ENCODE results near the gene ACTL10. TPM values are rescaled to one million over a fixed set of nuclear protein-coding genes. Genes with fewer than 3 reads are reported as not detected.
A peak's percentile ranks its signal among the peaks of the same experiment; 100 is the strongest.
"Not testable (repeated sequence)": the region's sequence is repeated elsewhere in the genome, so short reads cannot be mapped to it uniquely, and the experiment has no call there.

Gene ACTL10
- total and polyA plus RNA-seq, 5 donors, result 0.27 to 0.71 (median 0.31) TPM

DNA sequence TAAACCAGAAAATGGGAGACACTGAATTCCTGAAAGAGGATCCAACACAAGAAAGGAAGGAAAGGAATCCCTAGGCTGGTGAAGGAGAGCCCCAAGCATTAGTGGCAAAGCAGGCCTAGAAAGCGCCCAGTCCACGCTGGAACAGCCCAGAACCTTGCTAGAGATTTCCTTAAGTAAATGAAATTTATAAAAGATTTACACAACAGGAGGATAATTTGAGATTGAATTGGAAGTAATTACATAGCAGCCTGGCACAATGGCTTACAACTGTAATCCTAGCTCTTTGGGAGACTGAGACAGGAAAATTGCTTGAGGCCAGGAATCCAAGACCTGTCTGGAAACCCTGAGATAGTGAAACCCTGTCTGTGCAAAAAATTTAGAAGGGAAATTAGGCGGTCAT, 31.4 kb upstream of the ACTL10 start:
- H3K9me3 ChIP-seq (ENCODE audit: control insufficient read depth, low read length), result no peaks in the 10 kb centered on the region
- no peak overlapping the region for H3K27ac ChIP-seq (ENCODE audit: low read length)
- intact Hi-C loops (cut with DNase I), result no loop called here
- no peak overlapping the region for H3K4me3 ChIP-seq (ENCODE audit: low read length)
- WGBS, result 97% methylated on average over 3 of the region's 3 CpGs
- H3K4me1 ChIP-seq (ENCODE audit: control insufficient read depth, insufficient read depth, low read length), result no peaks in the 10 kb centered on the region
- no peak for DNase-seq
- ATAC-seq, result no peak
- H3K27me3 ChIP-seq (ENCODE audit: control insufficient read depth, insufficient read depth), result no peaks in the 10 kb centered on the region

DNA sequence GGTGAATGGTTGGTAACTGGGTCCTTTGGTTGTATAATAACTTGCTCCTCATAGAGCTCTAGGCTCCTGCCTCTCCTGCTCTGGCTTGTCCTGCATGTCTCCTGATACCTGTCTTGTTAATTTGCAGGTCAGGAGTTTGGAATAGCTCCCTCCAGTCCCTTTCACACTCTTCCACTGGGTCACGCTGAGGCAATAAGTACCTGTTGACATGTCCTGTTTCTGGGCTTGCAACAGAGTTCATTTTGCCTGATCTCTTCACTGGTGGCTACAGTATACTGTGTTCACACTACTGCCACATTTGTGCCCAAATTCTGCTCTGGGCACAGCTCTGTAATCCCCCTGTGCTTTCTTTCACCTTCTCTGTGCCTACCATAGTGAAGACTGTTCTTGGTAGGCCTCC, 30.0 kb upstream of the ACTL10 start:
- Histone ChIP-seq H3K27ac (ENCODE audit: low read length) (no peak overlapping the region), H3K27me3 (ENCODE audit: control insufficient read depth, insufficient read depth) (no peaks in the 10 kb centered on the region), H3K4me1 (ENCODE audit: control insufficient read depth, insufficient read depth, low read length) (no peaks in the 10 kb centered on the region), H3K9me3 (ENCODE audit: control insufficient read depth, low read length) (no peaks in the 10 kb centered on the region), H3K4me3 (ENCODE audit: low read length) (no peak overlapping the region)
- WGBS, result 82% methylated on average over 1 of the region's 1 CpG
- DNase-seq (no peak), ATAC-seq (no peak)
- intact Hi-C loops (cut with DNase I), result no loop called here

- no peaks in the 10 kb centered on the region for H3K9me3 ChIP-seq (ENCODE audit: control insufficient read depth, low read length)
- intact Hi-C loops (cut with DNase I), result no loop called here
- H3K27me3 ChIP-seq (ENCODE audit: control insufficient read depth, insufficient read depth), result no peaks in the 10 kb centered on the region
- no peak for DNase-seq
- H3K4me3 ChIP-seq (ENCODE audit: low read length), result no peak overlapping the region
- no peak overlapping the region for H3K27ac ChIP-seq (ENCODE audit: low read length)
- 79% methylated on average over 13 of the region's 13 CpGs for WGBS
- H3K4me1 ChIP-seq (ENCODE audit: control insufficient read depth, insufficient read depth, low read length), result no peaks in the 10 kb centered on the region
- ATAC-seq, result no peak
Measured at GRCh38 chr20:33640287-33640686, 26.5 kb upstream of the ACTL10 start.

DNA sequence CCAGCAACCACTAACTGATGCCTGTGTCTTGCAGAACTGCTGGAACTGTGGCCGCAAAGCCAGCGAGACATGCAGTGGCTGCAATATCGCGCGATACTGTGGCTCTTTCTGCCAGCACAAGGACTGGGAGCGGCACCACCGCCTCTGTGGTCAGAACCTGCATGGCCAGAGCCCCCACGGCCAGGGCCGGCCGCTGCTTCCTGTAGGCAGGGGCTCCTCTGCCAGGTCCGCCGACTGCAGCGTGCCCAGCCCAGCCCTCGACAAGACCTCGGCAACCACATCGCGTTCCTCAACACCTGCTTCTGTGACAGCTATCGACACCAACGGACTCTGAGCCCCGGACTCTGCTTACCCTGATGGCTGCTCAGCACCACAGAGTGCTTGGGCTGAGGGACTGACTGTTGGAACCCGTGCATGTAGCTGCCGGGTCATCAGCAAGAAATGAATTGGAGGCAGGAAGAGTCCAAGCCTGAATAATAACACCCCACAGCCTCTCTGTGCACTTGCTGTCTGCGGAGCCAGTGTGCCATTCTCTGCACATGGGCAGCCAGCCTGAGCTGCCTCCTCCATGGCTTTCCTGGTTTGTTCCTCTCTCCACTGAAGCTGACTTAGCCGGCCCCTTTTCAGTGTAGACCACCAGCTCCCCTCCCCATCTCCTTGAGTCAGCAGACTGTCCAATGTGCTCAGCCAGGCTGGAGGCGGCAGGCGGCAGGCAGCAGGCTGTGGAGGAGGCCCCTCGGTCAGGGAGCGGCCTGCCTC, 22.3 kb upstream of the ACTL10 start:
- Histone ChIP-seq H3K27me3 (ENCODE audit: control insufficient read depth, insufficient read depth) (no peaks in the 10 kb centered on the region), H3K4me3 (ENCODE audit: low read length) (no peak overlapping the region), H3K9me3 (ENCODE audit: control insufficient read depth, low read length) (no peaks in the 10 kb centered on the region), H3K27ac (ENCODE audit: low read length) (no peak overlapping the region), H3K4me1 (ENCODE audit: control insufficient read depth, insufficient read depth, low read length) (peaks cover 9% of the 10 kb centered on the region)
- no peak for DNase-seq
- intact Hi-C loops (cut with DNase I), result no loop called here
- WGBS, result 87% methylated on average over 28 of the region's 28 CpGs
- ATAC-seq, result no peak

DNA sequence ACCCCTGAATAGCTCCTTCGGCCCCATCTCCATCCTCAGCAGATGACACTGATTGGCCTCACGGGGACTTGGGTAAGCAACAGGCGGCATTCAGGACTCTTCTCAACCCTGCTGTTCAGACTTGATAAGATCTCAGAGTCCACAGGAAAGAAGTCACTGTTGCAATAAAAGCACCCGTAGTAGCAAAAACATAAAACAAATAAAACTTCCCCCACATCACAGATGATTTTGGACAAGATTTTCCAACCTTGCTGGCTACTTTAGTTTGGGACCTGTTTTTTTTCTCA, 21.7 kb upstream of the ACTL10 start:
- Histone ChIP-seq H3K27ac (ENCODE audit: low read length) (no peak overlapping the region), H3K4me3 (ENCODE audit: low read length) (no peak overlapping the region), H3K27me3 (ENCODE audit: control insufficient read depth, insufficient read depth) (no peaks in the 10 kb centered on the region), H3K9me3 (ENCODE audit: control insufficient read depth, low read length) (no peaks in the 10 kb centered on the region), H3K4me1 (ENCODE audit: control insufficient read depth, insufficient read depth, low read length) (peaks cover 9% of the 10 kb centered on the region)
- intact Hi-C loops (cut with DNase I), result no loop called here
- DNase-seq (no peak), ATAC-seq (no peak)
- 75% methylated on average over 4 of the region's 4 CpGs for WGBS

DNA sequence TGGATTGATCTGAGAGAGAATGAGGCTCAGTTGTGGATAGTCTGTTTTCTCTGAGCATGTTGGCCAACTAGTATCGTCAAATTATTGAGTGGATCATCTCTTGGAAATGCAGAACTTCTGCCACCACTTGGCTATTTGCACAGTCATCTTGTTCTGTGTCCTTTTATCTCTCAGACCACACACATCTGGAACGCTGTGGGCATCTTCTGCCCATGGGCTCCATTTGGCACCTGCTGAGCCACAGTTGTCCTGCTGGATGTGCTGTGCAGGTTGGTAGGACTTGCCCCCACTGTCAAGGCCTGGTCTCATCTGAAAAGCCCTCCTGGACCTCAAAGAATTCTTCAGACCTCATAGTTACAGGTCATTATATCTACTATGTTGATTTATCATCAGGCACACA, 21.3 kb upstream of the ACTL10 start:
- peaks cover 9% of the 10 kb centered on the region for H3K4me1 ChIP-seq (ENCODE audit: control insufficient read depth, insufficient read depth, low read length)
- no peaks in the 10 kb centered on the region for H3K9me3 ChIP-seq (ENCODE audit: control insufficient read depth, low read length)
- intact Hi-C loops (cut with DNase I), result no loop called here
- H3K27me3 ChIP-seq (ENCODE audit: control insufficient read depth, insufficient read depth), result no peaks in the 10 kb centered on the region
- no peak overlapping the region for H3K4me3 ChIP-seq (ENCODE audit: low read length)
- H3K27ac ChIP-seq (ENCODE audit: low read length), result no peak overlapping the region
- ATAC-seq (no peak), DNase-seq (no peak)
- 93% methylated on average over 2 of the region's 2 CpGs for WGBS

DNA sequence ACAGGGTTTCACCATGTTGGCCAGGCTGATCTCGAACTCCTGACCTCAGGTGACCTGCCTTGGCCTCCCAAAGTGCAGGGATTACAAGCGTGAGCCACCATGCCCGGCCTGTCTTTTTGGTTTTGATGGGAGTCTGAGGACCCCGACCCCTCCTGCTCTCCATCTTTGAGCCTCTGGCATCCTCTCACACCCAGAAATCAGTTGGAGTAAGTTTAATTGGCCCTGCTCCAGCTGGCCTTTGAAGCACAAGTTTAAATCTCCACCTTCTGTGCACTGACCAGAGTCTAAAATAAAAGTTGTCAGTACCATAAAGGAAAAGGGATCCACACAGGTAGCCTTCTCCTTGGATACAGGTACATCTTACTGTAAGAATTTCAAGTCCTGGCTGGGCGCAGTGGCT, 20.6 kb upstream of the ACTL10 start:
- intact Hi-C loops (cut with DNase I), result no loop called here
- Histone ChIP-seq H3K9me3 (ENCODE audit: control insufficient read depth, low read length) (no peaks in the 10 kb centered on the region), H3K27ac (ENCODE audit: low read length) (no peak overlapping the region), H3K4me1 (ENCODE audit: control insufficient read depth, insufficient read depth, low read length) (peaks cover 9% of the 10 kb centered on the region), H3K27me3 (ENCODE audit: control insufficient read depth, insufficient read depth) (no peaks in the 10 kb centered on the region), H3K4me3 (ENCODE audit: low read length) (no peak overlapping the region)
- no peak for ATAC-seq
- DNase-seq, result no peak
- 87% methylated on average over 5 of the region's 5 CpGs for WGBS

DNA sequence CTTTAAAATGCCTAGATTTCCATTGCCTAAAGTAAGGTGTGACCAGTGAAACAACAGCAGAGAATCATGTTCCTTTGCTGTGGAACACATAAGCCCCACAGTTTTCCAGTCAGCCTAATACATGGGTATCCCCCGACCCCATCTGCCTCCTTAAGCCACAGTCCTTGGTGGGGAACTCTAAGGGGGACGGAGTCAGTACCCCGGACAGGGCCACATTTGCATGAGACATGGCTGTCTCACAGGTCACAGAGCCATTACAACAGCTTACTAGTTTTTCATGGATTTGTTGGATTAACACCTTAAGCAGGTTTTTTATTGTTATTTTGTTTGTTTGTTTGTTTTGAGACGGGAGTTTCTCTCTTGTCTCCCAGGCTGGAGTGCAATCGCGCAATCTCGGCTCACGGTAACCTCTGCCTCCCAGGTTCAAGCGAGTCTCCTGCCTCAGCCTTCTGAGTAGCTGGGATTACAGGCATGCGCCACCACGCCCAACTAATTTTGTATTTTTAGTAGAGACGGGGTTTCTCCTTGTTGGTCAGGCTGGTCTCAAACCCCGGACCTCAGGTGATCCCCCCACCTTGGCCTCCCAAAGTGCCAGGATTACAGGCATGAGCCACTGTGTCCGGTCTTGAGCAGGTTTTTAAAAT, 19.7 kb upstream of the ACTL10 start:
- DNase-seq; intact Hi-C loops (cut with DNase I); ATAC-seq; H3K9me3 ChIP-seq (ENCODE audit: control insufficient read depth, low read length); H3K4me1 ChIP-seq (ENCODE audit: control insufficient read depth, insufficient read depth, low read length); H3K4me3 ChIP-seq (ENCODE audit: low read length); H3K27me3 ChIP-seq (ENCODE audit: control insufficient read depth, insufficient read depth); H3K27ac ChIP-seq (ENCODE audit: low read length): not testable (repeated sequence)
- WGBS, result 75% methylated on average over 14 of the region's 14 CpGs

DNA sequence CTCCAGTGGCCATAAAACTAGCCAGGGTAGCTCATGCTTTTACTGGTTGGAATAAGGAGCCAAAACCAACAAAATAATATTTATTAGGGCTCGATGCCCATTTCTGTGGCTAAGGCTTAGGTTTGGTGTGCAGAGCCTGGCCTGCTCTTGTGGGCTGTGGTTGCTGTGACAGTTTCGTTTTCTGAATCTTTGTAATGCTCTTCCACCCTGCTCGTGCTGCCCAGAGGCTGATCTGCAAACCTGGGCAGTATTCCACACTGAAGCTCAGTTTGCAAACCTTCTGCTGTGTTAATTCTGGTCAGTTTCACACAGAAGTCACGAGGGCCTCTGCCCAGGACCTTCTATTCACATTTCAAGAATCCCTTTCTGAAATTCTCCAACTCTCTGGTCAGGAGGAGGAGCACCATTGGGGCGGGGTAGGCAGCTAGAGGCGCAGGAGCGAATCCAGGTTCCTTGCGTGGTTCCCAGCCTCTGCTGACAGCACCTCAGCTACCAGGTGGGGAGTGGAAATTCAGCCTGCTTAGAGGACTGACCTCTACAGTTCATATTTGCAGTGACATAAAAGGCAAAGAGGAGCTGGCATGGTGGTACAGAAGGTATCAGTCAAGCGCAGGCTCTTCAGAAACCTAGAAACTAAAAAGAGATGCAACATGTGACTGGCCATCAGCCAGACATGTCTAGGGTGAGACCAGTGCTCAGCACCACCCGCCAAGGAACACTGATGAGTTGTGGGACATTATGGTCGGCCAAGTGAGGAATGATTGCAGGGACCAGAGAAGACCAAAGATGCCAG, 18.9 kb upstream of the ACTL10 start:
- peak in 1 of 3 donors; percentile 83 for DNase-seq
- H3K4me1 ChIP-seq (ENCODE audit: control insufficient read depth, insufficient read depth, low read length), result peaks cover 9% of the 10 kb centered on the region
- H3K27ac ChIP-seq (ENCODE audit: low read length), result no peak overlapping the region
- no peaks in the 10 kb centered on the region for H3K27me3 ChIP-seq (ENCODE audit: control insufficient read depth, insufficient read depth)
- intact Hi-C loops (cut with DNase I), result no loop called here
- no peak overlapping the region for H3K4me3 ChIP-seq (ENCODE audit: low read length)
- WGBS, result 59% methylated on average over 11 of the region's 11 CpGs
- H3K9me3 ChIP-seq (ENCODE audit: control insufficient read depth, low read length), result no peaks in the 10 kb centered on the region
- ATAC-seq, result peak; percentile 82 to 84

- 69% methylated on average over 14 of the region's 14 CpGs for WGBS
Measured at GRCh38 chr20:33648396-33649004, 18.2 kb upstream of the ACTL10 start.

GRCh38 chr20:33649201-33649681, 17.5 kb upstream of the ACTL10 start:
- Histone ChIP-seq H3K4me1 (ENCODE audit: control insufficient read depth, insufficient read depth, low read length) (peaks cover 9% of the 10 kb centered on the region), H3K27ac (ENCODE audit: low read length) (no peak overlapping the region), H3K4me3 (ENCODE audit: low read length) (no peak overlapping the region), H3K27me3 (ENCODE audit: control insufficient read depth, insufficient read depth) (no peaks in the 10 kb centered on the region), H3K9me3 (ENCODE audit: control insufficient read depth, low read length) (no peaks in the 10 kb centered on the region)
- 70% methylated on average over 19 of the region's 19 CpGs for WGBS
- ATAC-seq (peak; percentile 56 to 63), DNase-seq (peak; percentile 79 to 89 (median 89))
- intact Hi-C loops (cut with DNase I), result no loop called here

More at GRCh38 chr20:33648396-33649004, 18.2 kb upstream of the ACTL10 start:
- no peak overlapping the region for H3K4me3 ChIP-seq (ENCODE audit: low read length)
- intact Hi-C loops (cut with DNase I), result no loop called here
- DNase-seq (peak in 1 of 3 donors; percentile 47), ATAC-seq (peak in 1 of 2 donors; percentile 28)
- H3K27me3 ChIP-seq (ENCODE audit: control insufficient read depth, insufficient read depth), result no peaks in the 10 kb centered on the region
- peaks cover 9% of the 10 kb centered on the region for H3K4me1 ChIP-seq (ENCODE audit: control insufficient read depth, insufficient read depth, low read length)
- no peak overlapping the region for H3K27ac ChIP-seq (ENCODE audit: low read length)
- H3K9me3 ChIP-seq (ENCODE audit: control insufficient read depth, low read length), result no peaks in the 10 kb centered on the region
